ENCODE results near the gene ETV1.

DNA sequence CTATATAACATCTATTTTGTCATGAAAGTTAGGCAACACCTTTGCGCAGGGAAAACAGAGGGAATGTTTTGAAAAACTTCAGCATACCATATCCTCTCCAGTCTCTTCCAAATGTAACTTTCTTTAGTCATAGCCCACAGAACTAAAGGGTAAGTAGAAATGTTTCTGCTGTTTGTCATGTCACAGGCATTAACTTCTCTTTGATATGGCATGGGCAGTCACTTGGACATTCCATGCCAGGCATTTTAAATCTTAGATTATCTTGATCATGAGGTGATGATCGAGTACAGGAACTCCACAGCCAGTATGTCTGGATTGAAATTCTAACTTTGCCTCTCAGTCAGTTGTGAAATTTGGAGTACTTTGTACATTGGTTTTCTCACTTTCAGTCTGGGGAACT is 27.5 kb upstream of the ETV1 start:
- TF ChIP-seq CTCF (IDR thresholded peaks at IDR 0.05; ENCODE audit: low read depth, low read length), result no peak
- TF ChIP-seq, protein P1, sequence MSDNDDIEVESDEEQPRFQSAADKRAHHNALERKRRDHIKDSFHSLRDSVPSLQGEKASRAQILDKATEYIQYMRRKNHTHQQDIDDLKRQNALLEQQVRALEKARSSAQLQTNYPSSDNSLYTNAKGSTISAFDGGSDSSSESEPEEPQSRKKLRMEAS (IDR thresholded peaks at IDR 0.05; ENCODE audit: low read depth, low read length), result no peak

All from NB4 (cell line).